Stimulated activated CD8-positive, alpha-beta memory T cell treated with anti-CD3 and anti-CD28 coated beads, Interleukin-7, amount 100 ng/mL, for 1 hour (primary cell): Measurements from ENCODE around the gene TRPV4.

ENCODE experiments used
- DNase-seq, 2 donors: peaks; one replicate each; pipeline ENCODE4 v3.0.0-alpha.2; 2020; ENCODE audit warnings: low read depth in 2 of 2

The TRPV4 gene

GRCh38 chr12:109828754-109829511 is 4.3 kb downstream of the TRPV4 start:
- DNase-seq, result no peak

GRCh38 chr12:109827566-109828550 is 5.3 kb downstream of the TRPV4 start:
- DNase-seq, result no peak

GRCh38 chr12:109827080-109827479 is 6.1 kb downstream of the TRPV4 start:
- no peak for DNase-seq

- no peak for DNase-seq
These were observed 8.5 kb downstream of the TRPV4 start for GRCh38 chr12:109824731-109825130.

GRCh38 chr12:109822951-109823411 is 10.2 kb downstream of the TRPV4 start:
- no peak for DNase-seq

GRCh38 chr12:109822416-109822815 is 10.8 kb downstream of the TRPV4 start:
- DNase-seq, result no peak

GRCh38 chr12:109821968-109822367 is 11.2 kb downstream of the TRPV4 start:
- no peak for DNase-seq

- DNase-seq, result no peak
These were observed 12.3 kb downstream of the TRPV4 start for GRCh38 chr12:109820816-109821381.

- DNase-seq, result no peak
These were observed 14.2 kb downstream of the TRPV4 start for GRCh38 chr12:109818905-109819500.

GRCh38 chr12:109818253-109818652 is 14.9 kb downstream of the TRPV4 start:
- no peak for DNase-seq

- DNase-seq, result no peak
These were observed 15.5 kb downstream of the TRPV4 start for GRCh38 chr12:109817627-109818231.

- no peak for DNase-seq
These were observed 16.3 kb downstream of the TRPV4 start for GRCh38 chr12:109816870-109817269.

GRCh38 chr12:109815757-109816617 is 17.2 kb downstream of the TRPV4 start:
- no peak for DNase-seq

GRCh38 chr12:109815225-109815624 is 18.0 kb downstream of the TRPV4 start:
- no peak for DNase-seq

GRCh38 chr12:109814600-109815150 is 18.5 kb downstream of the TRPV4 start:
- DNase-seq, result no peak

GRCh38 chr12:109813810-109814416 is 19.3 kb downstream of the TRPV4 start:
- DNase-seq, result no peak

GRCh38 chr12:109811624-109811995 is 21.6 kb downstream of the TRPV4 start:
- no peak for DNase-seq

- DNase-seq, result no peak
These were observed 22.1 kb downstream of the TRPV4 start for GRCh38 chr12:109810954-109811623.
